ENCODE data around the gene CREB3. TPM values are rescaled to one million over a fixed set of nuclear protein-coding genes. Genes with fewer than 3 reads are reported as not detected.

The CREB3 gene
- total RNA-seq, 1 donor from 2014 or later, result 28.1 TPM

DNA sequence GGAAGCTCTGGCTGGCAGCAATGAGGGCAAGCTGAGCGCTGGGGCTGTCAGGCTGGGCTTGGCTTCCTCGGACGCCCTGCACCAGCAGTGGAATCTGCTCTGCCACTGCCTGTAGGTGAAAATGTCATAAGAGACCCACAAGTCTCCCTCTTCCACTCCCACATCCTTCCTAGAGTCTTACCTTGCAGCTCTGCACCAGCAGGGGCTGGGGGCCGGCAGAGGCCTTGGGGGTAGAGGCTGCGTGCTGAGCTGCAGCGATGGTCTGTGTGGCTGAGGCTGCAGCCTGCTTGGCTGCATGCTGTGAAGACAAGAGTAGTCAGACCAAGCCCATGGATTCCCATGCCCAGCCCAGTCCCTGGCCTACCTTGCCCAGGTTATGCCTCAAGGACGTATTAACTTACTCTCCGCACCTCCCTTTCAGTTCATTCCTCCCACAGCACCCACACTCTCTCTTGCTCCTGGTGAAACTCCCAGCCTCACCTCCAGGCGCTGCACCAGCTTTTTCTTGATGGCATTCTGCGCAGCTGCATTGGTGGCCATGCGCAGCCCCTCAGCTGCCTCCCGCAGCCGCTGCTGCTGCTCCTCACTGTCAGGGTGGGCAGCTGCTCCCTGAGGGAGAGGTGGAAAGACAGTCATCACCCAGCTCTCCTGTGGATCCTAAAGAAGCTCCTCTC lies 17.8 kb upstream of the CREB3 start:
- Histone ChIP-seq H3K9me3 (no peaks in the 10 kb centered on the region), H3K27ac (no peak overlapping the region), H3K36me3 (peaks cover 100% of the 10 kb centered on the region), H3K4me3 (no peak overlapping the region), H3K4me1 (no peaks in the 10 kb centered on the region), H3K27me3 (ENCODE audit: low read depth) (no peaks in the 10 kb centered on the region)
- DNase-seq, result no peak
- TF ChIP-seq, protein P1, sequence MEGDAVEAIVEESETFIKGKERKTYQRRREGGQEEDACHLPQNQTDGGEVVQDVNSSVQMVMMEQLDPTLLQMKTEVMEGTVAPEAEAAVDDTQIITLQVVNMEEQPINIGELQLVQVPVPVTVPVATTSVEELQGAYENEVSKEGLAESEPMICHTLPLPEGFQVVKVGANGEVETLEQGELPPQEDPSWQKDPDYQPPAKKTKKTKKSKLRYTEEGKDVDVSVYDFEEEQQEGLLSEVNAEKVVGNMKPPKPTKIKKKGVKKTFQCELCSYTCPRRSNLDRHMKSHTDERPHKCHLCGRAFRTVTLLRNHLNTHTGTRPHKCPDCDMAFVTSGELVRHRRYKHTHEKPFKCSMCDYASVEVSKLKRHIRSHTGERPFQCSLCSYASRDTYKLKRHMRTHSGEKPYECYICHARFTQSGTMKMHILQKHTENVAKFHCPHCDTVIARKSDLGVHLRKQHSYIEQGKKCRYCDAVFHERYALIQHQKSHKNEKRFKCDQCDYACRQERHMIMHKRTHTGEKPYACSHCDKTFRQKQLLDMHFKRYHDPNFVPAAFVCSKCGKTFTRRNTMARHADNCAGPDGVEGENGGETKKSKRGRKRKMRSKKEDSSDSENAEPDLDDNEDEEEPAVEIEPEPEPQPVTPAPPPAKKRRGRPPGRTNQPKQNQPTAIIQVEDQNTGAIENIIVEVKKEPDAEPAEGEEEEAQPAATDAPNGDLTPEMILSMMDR (IDR thresholded peaks at IDR 0.05), result no peak
- no peak for ATAC-seq
- intact Hi-C loops (cut with DNase I), result no loop called here

DNA sequence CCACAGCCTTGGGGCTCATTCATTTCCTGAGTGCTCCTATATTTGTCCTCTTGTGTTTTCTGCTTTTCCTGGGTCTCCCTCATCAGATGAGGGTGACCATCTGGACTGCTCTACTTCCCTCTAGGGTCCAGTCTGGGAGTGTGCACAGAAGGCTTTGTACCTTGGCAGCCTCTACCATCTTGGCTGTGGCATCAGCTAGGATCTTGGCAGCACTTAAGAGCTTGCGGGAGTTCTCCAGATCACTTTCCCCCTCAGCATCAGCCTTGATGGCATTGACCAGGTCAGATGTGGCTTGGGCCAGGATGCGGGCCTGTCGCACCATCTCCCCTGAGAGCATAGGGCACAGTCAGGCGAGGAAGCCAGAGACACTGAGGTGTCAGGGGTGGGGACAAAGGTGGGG lies 16.2 kb upstream of the CREB3 start:
- Histone ChIP-seq H3K36me3 (peaks cover 100% of the 10 kb centered on the region), H3K4me3 (no peak overlapping the region), H3K9me3 (no peaks in the 10 kb centered on the region), H3K4me1 (no peaks in the 10 kb centered on the region), H3K27ac (no peak overlapping the region), H3K27me3 (ENCODE audit: low read depth) (no peaks in the 10 kb centered on the region)
- TF ChIP-seq, protein P1 (IDR thresholded peaks at IDR 0.05), result no peak
- intact Hi-C loops (cut with DNase I), result no loop called here
- ATAC-seq (no peak), DNase-seq (no peak)

DNA sequence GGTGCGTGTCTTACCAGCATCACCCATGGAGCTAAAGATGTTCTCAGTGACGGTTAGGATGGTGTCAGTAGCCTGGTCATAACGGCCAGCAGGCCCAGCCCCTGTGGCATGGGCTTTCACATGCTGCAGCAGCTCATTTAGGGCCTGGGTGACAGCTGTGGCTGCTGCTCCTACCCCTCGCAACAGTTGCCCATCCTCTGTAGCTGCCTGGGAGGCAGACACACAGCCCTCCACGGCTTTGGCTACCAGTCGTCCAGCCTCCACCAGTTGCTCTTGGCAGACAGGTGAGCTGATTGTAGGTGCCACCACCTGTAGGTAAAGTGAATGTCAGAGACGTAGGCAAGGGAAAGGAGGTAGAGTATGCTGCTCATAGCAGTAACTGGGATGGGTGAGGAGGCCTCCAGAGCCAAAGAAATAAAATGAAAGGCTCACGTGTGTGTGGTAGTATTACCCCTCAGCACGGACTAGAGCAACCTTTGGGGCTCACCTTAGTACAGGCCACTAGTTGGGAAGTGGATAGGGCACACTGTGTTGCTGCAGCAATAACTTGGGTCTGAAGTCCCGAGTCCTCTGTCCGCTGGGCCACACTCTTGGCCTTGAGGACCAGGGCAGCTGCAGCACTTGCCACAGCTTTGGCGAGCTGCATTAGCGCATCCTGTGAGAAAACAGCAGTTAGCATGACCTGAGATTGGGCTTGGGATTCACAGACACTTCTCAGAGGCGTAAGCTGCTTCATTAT lies 15.2 kb upstream of the CREB3 start:
- TF ChIP-seq, protein P1 (IDR thresholded peaks at IDR 0.05), result no peak
- no peak for DNase-seq
- intact Hi-C loops (cut with DNase I), result no loop called here

DNA sequence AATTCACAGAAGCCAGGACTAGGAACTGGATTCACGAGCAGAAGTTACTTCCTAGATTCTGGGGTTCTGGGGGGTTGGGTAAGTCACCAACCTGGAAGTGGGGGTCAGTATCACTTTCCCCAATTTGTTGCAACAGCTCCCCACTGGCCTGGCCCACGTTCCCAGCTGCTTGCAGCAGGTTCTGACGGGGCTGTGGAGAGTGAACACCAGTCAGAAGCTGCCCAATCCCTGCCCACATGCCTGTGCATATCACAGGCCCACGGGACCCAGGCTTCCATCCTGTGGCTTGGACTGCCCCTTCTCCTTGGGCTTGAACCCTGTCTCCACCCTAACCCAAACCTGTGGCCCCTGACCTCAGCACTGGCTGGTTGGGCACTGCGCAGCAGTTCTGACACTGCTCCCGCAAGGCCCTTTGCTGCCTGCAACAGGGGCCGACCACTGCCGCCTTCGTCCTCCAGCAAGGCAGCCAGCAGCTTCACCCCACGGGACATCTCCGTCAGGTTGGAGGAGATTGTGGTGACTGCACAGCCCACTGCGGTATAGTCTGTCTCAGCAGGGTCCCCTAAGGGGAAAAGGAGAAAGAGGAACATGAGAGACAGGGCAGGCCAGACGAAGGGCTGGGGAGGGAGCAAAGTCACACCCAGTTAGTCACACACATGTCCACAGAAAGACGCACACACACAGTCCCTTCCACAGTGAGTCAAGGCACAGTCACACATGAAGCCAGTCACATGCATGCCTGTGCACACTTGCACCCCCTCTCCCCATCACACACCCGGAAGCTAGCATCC lies 13.6 kb upstream of the CREB3 start:
- Histone ChIP-seq H3K27me3 (ENCODE audit: low read depth) (no peaks in the 10 kb centered on the region), H3K4me1 (no peaks in the 10 kb centered on the region), H3K27ac (no peak overlapping the region), H3K4me3 (no peak overlapping the region), H3K9me3 (no peaks in the 10 kb centered on the region), H3K36me3 (peaks cover 100% of the 10 kb centered on the region)
- ATAC-seq (peak in 1 of 2 donors; percentile 34), DNase-seq (no peak)
- TF ChIP-seq, protein P1 (IDR thresholded peaks at IDR 0.05), result no peak
- intact Hi-C loops (cut with DNase I), result no loop called here

More for the DNA sequence above, 15.2 kb upstream of the CREB3 start:
- no peak for ATAC-seq
- no peaks in the 10 kb centered on the region for H3K9me3 ChIP-seq
- H3K27ac ChIP-seq, result no peak overlapping the region
- H3K4me1 ChIP-seq, result no peaks in the 10 kb centered on the region
- H3K27me3 ChIP-seq (ENCODE audit: low read depth), result no peaks in the 10 kb centered on the region
- H3K36me3 ChIP-seq, result peaks cover 100% of the 10 kb centered on the region
- no peak overlapping the region for H3K4me3 ChIP-seq

DNA sequence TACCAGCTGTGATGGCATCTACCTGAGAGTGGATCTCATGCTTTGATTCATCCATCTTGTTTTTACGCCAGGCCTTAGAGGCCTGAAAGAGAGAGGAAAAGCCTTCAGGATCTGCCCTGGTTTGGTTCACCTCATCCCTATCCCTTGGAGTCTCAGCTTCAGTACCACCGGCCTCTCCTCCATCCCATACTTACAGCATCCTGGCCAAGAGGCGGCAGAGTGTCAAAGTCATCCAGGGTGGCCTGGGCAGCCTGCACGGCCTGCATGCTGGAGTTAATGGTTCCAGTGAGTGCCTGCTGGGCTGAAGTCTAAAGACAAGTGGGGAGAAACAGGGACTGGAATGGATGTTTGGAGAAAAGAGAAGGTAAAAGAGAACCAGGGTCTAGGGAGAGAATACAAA lies 12.9 kb upstream of the CREB3 start:
- TF ChIP-seq, protein P1 (IDR thresholded peaks at IDR 0.05), result no peak
- no peak overlapping the region for H3K4me3 ChIP-seq
- intact Hi-C loops (cut with DNase I), result no loop called here
- DNase-seq (no peak), ATAC-seq (no peak)
- peaks cover 100% of the 10 kb centered on the region for H3K36me3 ChIP-seq
- no peaks in the 10 kb centered on the region for H3K27me3 ChIP-seq (ENCODE audit: low read depth)
- no peak overlapping the region for H3K27ac ChIP-seq
- H3K9me3 ChIP-seq, result no peaks in the 10 kb centered on the region
- H3K4me1 ChIP-seq, result no peaks in the 10 kb centered on the region

Data from lower lobe of right lung (tissue), 2 donors.